ENCODE measurements around the gene VWA2.
"Not testable (repeated sequence)": the region's sequence is repeated elsewhere in the genome, so short reads cannot be mapped to it uniquely, and the experiment has no call there.

GRCh38 chr10:114333441-114333840 is 94.4 kb downstream of the VWA2 start:
- TF ChIP-seq POLR2A (IDR thresholded peaks at IDR 0.05) = not testable (repeated sequence)
- TF ChIP-seq, protein P1, sequence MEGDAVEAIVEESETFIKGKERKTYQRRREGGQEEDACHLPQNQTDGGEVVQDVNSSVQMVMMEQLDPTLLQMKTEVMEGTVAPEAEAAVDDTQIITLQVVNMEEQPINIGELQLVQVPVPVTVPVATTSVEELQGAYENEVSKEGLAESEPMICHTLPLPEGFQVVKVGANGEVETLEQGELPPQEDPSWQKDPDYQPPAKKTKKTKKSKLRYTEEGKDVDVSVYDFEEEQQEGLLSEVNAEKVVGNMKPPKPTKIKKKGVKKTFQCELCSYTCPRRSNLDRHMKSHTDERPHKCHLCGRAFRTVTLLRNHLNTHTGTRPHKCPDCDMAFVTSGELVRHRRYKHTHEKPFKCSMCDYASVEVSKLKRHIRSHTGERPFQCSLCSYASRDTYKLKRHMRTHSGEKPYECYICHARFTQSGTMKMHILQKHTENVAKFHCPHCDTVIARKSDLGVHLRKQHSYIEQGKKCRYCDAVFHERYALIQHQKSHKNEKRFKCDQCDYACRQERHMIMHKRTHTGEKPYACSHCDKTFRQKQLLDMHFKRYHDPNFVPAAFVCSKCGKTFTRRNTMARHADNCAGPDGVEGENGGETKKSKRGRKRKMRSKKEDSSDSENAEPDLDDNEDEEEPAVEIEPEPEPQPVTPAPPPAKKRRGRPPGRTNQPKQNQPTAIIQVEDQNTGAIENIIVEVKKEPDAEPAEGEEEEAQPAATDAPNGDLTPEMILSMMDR (IDR thresholded peaks at IDR 0.05 in 4 of 5, conservative IDR thresholded peaks at IDR 0.05 in 1 of 5) = not testable (repeated sequence)
